HepG2 (cell line): ENCODE data around the gene ANKRD11. TPM values are rescaled to one million over a fixed set of nuclear protein-coding genes. Genes with fewer than 3 reads are reported as not detected.

Source experiments
- FIP1L1 ChIP-seq: fragments of 200-400 bp; formaldehyde crosslinking; IDR thresholded peaks from 2 replicates; pipeline ENCODE4 v1.6.1; 2018; ENCODE audit warnings: low read depth, mild to moderate bottlenecking, low read length, moderate library complexity, borderline replicate concordance; ENCODE audit not compliant: insufficient read depth
- KDM5B ChIP-seq: sonication (generic); formaldehyde crosslinking; IDR thresholded peaks from 2 replicates; pipeline ENCODE4 v1.4.0; 2020; ENCODE audit warnings: missing genetic modification reagents, mild to moderate bottlenecking, borderline replicate concordance
- MAF1 ChIP-seq: sonication (generic); formaldehyde crosslinking; IDR thresholded peaks from 2 replicates; pipeline ENCODE4 v1.5.0; 2020; ENCODE audit warnings: missing genetic modification reagents, borderline replicate concordance
- NFKBIZ ChIP-seq: IDR thresholded peaks from 2 replicates; pipeline ENCODE4 v1.6.1; 2018; ENCODE audit warnings: missing genetic modification reagents, missing compliant biosample characterization
- PCBP1 ChIP-seq: fragments of 200-400 bp; formaldehyde crosslinking; IDR thresholded peaks from 2 replicates; pipeline ENCODE4 v1.6.1; 2017; ENCODE audit warnings: mild to moderate bottlenecking, low read depth, low read length, borderline replicate concordance
- PRMT3 ChIP-seq: sonication (generic); formaldehyde crosslinking; IDR thresholded peaks from 2 replicates; pipeline ENCODE4 v1.8.1; 2022; ENCODE audit warnings: low read depth, mild to moderate bottlenecking, moderate library complexity, missing genetic modification reagents, borderline replicate concordance
- ZNF101 ChIP-seq: sonication (generic); formaldehyde crosslinking; IDR thresholded peaks from 2 replicates; pipeline ENCODE4 v1.4.0; 2020; ENCODE audit warnings: mild to moderate bottlenecking, low read depth, missing genetic modification reagents, borderline replicate concordance
- ZNF292 ChIP-seq: sonication (generic); formaldehyde crosslinking; IDR thresholded peaks from 2 replicates; pipeline ENCODE4 v1.8.1; 2022; ENCODE audit warnings: mild to moderate bottlenecking, low read depth, missing genetic modification reagents, borderline replicate concordance
- ZNF761 ChIP-seq: sonication (generic); formaldehyde crosslinking; conservative IDR thresholded peaks from 2 replicates; pipeline ENCODE4 v1.4.0; 2020; ENCODE audit warnings: mild to moderate bottlenecking, missing genetic modification reagents
- ZSCAN29 ChIP-seq: sonication (generic); formaldehyde crosslinking; conservative IDR thresholded peaks from 2 replicates; pipeline ENCODE4 v1.4.0; 2020; ENCODE audit warnings: mild to moderate bottlenecking, missing genetic modification reagents
- polyA plus RNA-seq, 8 experiments: library from polyadenylated mRNA; depleted of rRNA in 3 of 8; stranded (reverse) in 7 of 8; unstranded in 1 of 8; fragments of >200 nt; fragmentation: Illumina TruSeq in 4 of 8; extraction: Trizol in 4 of 8; gene quantifications; 2 replicates each; pipeline versions ENCODE4 v1.2.1 to v1.2.3, GENCODE V29; 2011 to 2016; ENCODE audit warnings: low read depth in 4 of 8, missing spikeins in 1 of 8, mixed read lengths in 1 of 8; ENCODE audit not compliant: insufficient read depth in 1 of 8
- total RNA-seq, 5 experiments: library from RNA; depleted of rRNA; stranded (reverse); fragments of >200 nt; fragmentation: Illumina TruSeq; extraction: Trizol; gene quantifications; 2 replicates each; pipeline ENCODE4 v1.2.3, GENCODE V29; 2016; ENCODE audit warnings: low read depth in 1 of 5
- TF ChIP-seq, protein P1 (sequence below): sonication (generic); formaldehyde crosslinking; IDR thresholded peaks from 2 replicates; pipeline ENCODE4 v1.5.1; 2020; ENCODE audit warnings: mild to moderate bottlenecking, missing genetic modification reagents
- TF ChIP-seq, protein P2 (sequence below): sonication (generic); formaldehyde crosslinking; IDR thresholded peaks from one replicate; pipeline ENCODE4 v1.5.1; 2020; ENCODE audit warnings: mild to moderate bottlenecking, missing genetic modification reagents; ENCODE audit errors: not compliant biosample characterization
- TF ChIP-seq, protein P3 (sequence below): sonication (generic); formaldehyde crosslinking; IDR thresholded peaks from 2 replicates; pipeline ENCODE4 v1.4.0; 2020; ENCODE audit warnings: missing genetic modification reagents
- TF ChIP-seq, protein P4 (sequence below): sonication (generic); formaldehyde crosslinking; IDR thresholded peaks from 2 replicates; pipeline ENCODE4 v1.4.0; 2020; ENCODE audit warnings: mild to moderate bottlenecking, missing genetic modification reagents

The ANKRD11 gene
- total and polyA plus RNA-seq, 2 of the 13 experiments (the other 11 are each of a cell fraction or from before 2014, with no cell fraction given): 21.4 to 38.4 TPM

DNA sequence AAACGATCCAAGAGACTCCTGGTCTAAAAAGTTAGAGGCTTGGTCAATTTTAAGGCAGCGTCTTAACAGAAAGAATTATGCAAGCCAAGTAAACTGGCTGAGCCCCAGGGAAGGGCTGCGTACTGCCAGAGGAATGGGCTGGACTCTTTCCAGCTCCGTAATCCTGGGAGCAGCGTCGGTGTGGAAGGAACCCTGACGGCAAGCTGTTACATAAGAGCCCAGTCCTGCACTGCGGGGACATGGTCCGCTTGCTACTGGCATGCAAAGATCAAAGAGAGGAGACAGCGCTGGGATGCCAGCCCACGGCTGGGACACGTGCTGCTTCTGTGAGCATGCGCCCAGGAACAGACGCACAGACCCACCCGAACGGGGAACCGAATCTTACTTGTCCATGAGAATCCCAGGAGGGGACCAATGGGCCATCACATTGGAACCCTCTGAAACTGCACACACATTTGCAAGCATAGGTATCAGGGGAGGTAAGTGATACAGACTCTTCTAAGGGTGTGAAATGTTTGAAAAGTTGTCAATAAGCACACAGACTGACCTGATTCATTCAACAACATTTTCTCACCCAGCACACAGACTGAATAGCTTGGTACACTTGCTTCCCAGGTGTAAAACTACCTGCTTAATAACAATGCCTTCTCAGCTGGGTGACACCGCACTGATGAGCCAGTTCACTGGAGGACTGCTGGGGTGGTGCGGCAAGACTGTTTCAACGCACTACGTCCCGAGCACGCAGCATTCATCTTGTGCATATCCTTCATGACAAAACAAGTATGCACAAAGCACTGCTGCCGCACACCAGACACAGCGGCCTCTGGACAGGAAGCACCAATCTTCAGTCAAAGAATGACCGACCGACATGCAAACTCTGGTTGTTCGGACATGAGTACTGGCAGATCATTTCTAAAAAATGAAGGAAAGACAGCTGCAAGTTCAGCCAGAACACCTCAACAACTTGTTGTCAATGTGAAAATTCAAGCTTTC, 94.9 kb downstream of the ANKRD11 start (continued):
- TF ChIP-seq ZNF761 (CRISPR knock-in tag) (peak; percentile 89; the same call in 1 of the 2 replicates), MAF1 (CRISPR knock-in tag) (no peak), NFKBIZ (CRISPR knock-in tag) (peak; percentile 98), KDM5B (peak; percentile 98; the same call in 1 of the 2 replicates), FIP1L1 (no peak), PRMT3 (peak; percentile 96), ZSCAN29 (CRISPR knock-in tag) (peak; percentile 88), ZNF292 (CRISPR knock-in tag) (peak; percentile 96), ZNF101 (CRISPR knock-in tag) (peak; percentile 37; the same call in 1 of the 2 replicates), PCBP1 (no peak)
- TF ChIP-seq, protein P1, sequence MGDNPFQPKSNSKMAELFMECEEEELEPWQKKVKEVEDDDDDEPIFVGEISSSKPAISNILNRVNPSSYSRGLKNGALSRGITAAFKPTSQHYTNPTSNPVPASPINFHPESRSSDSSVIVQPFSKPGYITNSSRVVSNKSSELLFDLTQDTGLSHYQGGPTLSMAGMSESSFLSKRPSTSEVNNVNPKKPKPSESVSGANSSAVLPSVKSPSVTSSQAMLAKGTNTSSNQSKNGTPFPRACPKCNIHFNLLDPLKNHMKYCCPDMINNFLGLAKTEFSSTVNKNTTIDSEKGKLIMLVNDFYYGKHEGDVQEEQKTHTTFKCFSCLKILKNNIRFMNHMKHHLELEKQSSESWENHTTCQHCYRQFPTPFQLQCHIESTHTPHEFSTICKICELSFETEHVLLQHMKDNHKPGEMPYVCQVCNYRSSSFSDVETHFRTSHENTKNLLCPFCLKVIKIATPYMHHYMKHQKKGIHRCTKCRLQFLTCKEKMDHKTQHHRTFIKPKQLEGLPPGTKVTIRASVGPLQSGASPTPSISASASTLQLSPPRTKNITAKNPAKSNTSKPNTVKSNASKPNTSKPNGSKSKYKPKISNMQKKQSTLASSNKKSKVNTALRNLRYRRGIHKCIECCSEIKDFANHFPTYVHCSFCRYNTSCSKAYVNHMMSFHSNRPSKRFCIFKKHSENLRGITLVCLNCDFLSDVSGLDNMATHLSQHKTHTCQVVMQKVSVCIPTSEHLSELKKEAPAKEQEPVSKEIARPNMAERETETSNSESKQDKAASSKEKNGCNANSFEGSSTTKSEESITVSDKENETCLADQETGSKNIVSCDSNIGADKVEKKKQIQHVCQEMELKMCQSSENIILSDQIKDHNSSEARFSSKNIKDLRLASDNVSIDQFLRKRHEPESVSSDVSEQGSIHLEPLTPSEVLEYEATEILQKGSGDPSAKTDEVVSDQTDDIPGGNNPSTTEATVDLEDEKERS (CRISPR knock-in tag): peak; percentile 96
- TF ChIP-seq, protein P2, sequence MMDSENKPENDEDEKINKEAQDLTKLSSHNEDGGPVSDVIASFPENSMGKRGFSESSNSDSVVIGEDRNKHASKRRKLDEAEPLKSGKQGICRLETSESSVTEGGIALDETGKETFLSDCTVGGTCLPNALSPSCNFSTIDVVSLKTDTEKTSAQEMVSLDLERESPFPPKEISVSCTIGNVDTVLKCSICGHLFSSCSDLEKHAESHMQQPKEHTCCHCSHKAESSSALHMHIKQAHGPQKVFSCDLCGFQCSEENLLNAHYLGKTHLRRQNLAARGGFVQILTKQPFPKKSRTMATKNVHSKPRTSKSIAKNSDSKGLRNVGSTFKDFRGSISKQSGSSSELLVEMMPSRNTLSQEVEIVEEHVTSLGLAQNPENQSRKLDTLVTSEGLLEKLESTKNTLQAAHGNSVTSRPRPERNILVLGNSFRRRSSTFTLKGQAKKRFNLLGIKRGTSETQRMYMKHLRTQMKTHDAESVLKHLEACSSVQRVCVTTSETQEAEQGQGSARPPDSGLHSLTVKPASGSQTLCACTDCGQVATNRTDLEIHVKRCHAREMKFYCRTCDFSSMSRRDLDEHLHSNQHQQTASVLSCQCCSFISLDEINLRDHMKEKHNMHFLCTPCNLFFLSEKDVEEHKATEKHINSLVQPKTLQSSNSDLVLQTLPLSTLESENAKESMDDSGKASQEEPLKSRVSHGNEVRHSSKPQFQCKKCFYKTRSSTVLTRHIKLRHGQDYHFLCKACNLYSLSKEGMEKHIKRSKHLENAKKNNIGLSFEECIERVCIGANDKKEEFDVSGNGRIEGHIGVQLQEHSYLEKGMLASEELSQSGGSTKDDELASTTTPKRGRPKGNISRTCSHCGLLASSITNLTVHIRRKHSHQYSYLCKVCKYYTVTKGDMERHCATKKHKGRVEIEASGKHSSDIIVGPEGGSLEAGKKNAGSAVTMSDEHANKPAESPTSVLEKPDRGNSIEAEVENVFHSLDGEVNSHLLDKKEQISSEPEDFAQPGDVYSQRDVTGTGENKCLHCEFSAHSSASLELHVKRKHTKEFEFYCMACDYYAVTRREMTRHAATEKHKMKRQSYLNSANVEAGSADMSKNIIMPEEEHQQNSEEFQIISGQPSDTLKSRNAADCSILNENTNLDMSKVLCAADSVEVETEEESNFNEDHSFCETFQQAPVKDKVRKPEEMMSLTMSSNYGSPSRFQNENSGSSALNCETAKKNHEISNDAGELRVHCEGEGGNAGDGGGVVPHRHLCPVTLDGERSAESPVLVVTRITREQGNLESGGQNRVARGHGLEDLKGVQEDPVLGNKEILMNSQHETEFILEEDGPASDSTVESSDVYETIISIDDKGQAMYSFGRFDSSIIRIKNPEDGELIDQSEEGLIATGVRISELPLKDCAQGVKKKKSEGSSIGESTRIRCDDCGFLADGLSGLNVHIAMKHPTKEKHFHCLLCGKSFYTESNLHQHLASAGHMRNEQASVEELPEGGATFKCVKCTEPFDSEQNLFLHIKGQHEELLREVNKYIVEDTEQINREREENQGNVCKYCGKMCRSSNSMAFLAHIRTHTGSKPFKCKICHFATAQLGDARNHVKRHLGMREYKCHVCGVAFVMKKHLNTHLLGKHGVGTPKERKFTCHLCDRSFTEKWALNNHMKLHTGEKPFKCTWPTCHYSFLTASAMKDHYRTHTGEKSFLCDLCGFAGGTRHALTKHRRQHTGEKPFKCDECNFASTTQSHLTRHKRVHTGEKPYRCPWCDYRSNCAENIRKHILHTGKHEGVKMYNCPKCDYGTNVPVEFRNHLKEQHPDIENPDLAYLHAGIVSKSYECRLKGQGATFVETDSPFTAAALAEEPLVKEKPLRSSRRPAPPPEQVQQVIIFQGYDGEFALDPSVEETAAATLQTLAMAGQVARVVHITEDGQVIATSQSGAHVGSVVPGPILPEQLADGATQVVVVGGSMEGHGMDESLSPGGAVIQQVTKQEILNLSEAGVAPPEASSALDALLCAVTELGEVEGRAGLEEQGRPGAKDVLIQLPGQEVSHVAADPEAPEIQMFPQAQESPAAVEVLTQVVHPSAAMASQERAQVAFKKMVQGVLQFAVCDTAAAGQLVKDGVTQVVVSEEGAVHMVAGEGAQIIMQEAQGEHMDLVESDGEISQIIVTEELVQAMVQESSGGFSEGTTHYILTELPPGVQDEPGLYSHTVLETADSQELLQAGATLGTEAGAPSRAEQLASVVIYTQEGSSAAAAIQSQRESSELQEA: peak; percentile 51
- TF ChIP-seq, protein P3, sequence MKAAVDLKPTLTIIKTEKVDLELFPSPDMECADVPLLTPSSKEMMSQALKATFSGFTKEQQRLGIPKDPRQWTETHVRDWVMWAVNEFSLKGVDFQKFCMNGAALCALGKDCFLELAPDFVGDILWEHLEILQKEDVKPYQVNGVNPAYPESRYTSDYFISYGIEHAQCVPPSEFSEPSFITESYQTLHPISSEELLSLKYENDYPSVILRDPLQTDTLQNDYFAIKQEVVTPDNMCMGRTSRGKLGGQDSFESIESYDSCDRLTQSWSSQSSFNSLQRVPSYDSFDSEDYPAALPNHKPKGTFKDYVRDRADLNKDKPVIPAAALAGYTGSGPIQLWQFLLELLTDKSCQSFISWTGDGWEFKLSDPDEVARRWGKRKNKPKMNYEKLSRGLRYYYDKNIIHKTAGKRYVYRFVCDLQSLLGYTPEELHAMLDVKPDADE: no peak
- TF ChIP-seq, protein P4, sequence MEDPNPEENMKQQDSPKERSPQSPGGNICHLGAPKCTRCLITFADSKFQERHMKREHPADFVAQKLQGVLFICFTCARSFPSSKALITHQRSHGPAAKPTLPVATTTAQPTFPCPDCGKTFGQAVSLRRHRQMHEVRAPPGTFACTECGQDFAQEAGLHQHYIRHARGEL (CRISPR knock-in tag): no peak
